K562 (cell line): Measurements from ENCODE around the gene KIAA2012. TPM values are rescaled to one million over a fixed set of nuclear protein-coding genes. Genes with fewer than 3 reads are reported as not detected.
A peak's percentile ranks its signal among the peaks of the same experiment; 100 is the strongest.

Experiments
- ARNT ChIP-seq, 2 experiments: fragments of 450-650 bp; IDR thresholded peaks; 2 replicates each; pipeline ENCODE4 v1.6.1; 2016; ENCODE audit warnings: mild to moderate bottlenecking in 1 of 2
- BRD9 ChIP-seq: fragments of 450-650 bp; IDR thresholded peaks from 2 replicates; pipeline ENCODE4 v1.6.1; 2018; ENCODE audit warnings: low read depth; ENCODE audit not compliant: partially characterized antibody
- DACH1 ChIP-seq: fragments of 450-650 bp; IDR thresholded peaks from 2 replicates; pipeline ENCODE4 v1.6.1; 2018; ENCODE audit not compliant: partially characterized antibody
- GMEB1 ChIP-seq: fragments of 250-450 bp; sonication (Bioruptor Pico); IDR thresholded peaks from 2 replicates; pipeline ENCODE4 v1.4.0; 2020; ENCODE audit warnings: mild to moderate bottlenecking
- IFI16 ChIP-seq: fragments of 250-450 bp; sonication (Bioruptor Pico); IDR thresholded peaks from 2 replicates; pipeline ENCODE4 v2.1.2; 2022; ENCODE audit warnings: mild to moderate bottlenecking, inconsistent platforms
- MAZ ChIP-seq, 2 experiments: fragments of 450-650 bp in 1 of 2; sonication (generic) in 1 of 2; formaldehyde crosslinking; IDR thresholded peaks in 1 of 2; conservative IDR thresholded peaks in 1 of 2; 2 replicates each; pipeline versions ENCODE4 v1.4.0 to v1.5.0; 2020; ENCODE audit warnings: mild to moderate bottlenecking in 1 of 2, missing genetic modification reagents in 1 of 2
- MXD1 ChIP-seq: fragments of 250-450 bp; sonication (Bioruptor Pico); IDR thresholded peaks from 2 replicates; pipeline ENCODE4 v1.8.0; 2021; ENCODE audit warnings: borderline replicate concordance, mild to moderate bottlenecking, moderate library complexity; ENCODE audit not compliant: poor library complexity, severe bottlenecking
- POLR2B ChIP-seq: fragments of 450-650 bp; IDR thresholded peaks from 2 replicates; pipeline ENCODE4 v1.6.1; 2018; ENCODE audit warnings: low read depth; ENCODE audit not compliant: partially characterized antibody
- PRMT5 ChIP-seq: sonication (generic); formaldehyde crosslinking; IDR thresholded peaks from 2 replicates; pipeline ENCODE4 v1.5.0; 2020; ENCODE audit warnings: missing genetic modification reagents
- PTBP1 ChIP-seq: fragments of 200-400 bp; formaldehyde crosslinking; IDR thresholded peaks from 2 replicates; pipeline ENCODE4 v1.6.1; 2017; ENCODE audit warnings: low read depth, low read length
- RCOR1 ChIP-seq, 2 experiments: IDR thresholded peaks; 2 replicates each; pipeline ENCODE4 v1.6.1; 2012; ENCODE audit warnings: low read depth in 2 of 2, low read length in 2 of 2, borderline replicate concordance in 1 of 2, improper control_type of control experiment in 1 of 2
- SMAD2 ChIP-seq: fragments of 150-350 bp; IDR thresholded peaks from 2 replicates; pipeline ENCODE4 v1.6.1; 2014; ENCODE audit warnings: low read depth, mild to moderate bottlenecking, low read length
- SRSF3 ChIP-seq: fragments of 200-400 bp; formaldehyde crosslinking; IDR thresholded peaks from 2 replicates; pipeline ENCODE4 v1.6.1; 2016; ENCODE audit warnings: mild to moderate bottlenecking, low read length, moderate library complexity; ENCODE audit not compliant: insufficient read depth
- TGIF2 ChIP-seq: sonication (generic); formaldehyde crosslinking; IDR thresholded peaks from 2 replicates; pipeline ENCODE4 v1.8.1; 2022; ENCODE audit warnings: mild to moderate bottlenecking, missing genetic modification reagents, moderate library complexity
- ZC3H8 ChIP-seq: fragments of 450-650 bp; IDR thresholded peaks from 2 replicates; pipeline ENCODE4 v1.6.1; 2017
- ZNF165 ChIP-seq: fragments of 250-450 bp; sonication (Bioruptor Pico); IDR thresholded peaks from 2 replicates; pipeline ENCODE4 v1.4.0; 2020; ENCODE audit warnings: borderline replicate concordance
- ZNF184 ChIP-seq: sonication (generic); formaldehyde crosslinking; IDR thresholded peaks from 2 replicates; pipeline ENCODE4 v1.5.0; 2020; ENCODE audit warnings: missing genetic modification reagents
- polyA plus RNA-seq, 8 experiments: library from polyadenylated mRNA; depleted of rRNA in 4 of 8; stranded (reverse) in 5 of 8; unstranded in 3 of 8; fragments of >200 nt; fragmentation: Nextera tagmentation in 2 of 8; fragmentation: Illumina TruSeq in 1 of 8; extraction: Ambion mirVana in 2 of 8; extraction: Trizol in 1 of 8; gene quantifications; 2 replicates each; pipeline versions ENCODE4 v1.2.1 to v1.2.3, GENCODE V29; 2011 to 2014; ENCODE audit warnings: inconsistent platforms in 1 of 8, missing spikeins in 1 of 8
- total RNA-seq, 7 experiments: library from RNA; depleted of rRNA in 6 of 7; stranded (reverse); fragments of >200 nt in 6 of 7; fragmentation: Illumina TruSeq in 2 of 7; extraction: Trizol in 2 of 7; gene quantifications; 2 replicates each; pipeline versions ENCODE4 v1.2.1 to v1.2.3, GENCODE V29; 2011 to 2021; ENCODE audit warnings: low replicate concordance in 1 of 7
- TF ChIP-seq, protein P1 (sequence below): fragments of 450-650 bp; formaldehyde crosslinking; IDR thresholded peaks from 2 replicates; pipeline ENCODE4 v1.4.0; 2020; ENCODE audit warnings: mild to moderate bottlenecking, moderate library complexity
- TF ChIP-seq, protein P2 (sequence below): fragments of 450-650 bp; conservative IDR thresholded peaks from 2 replicates; pipeline ENCODE4 v1.6.1; 2016; ENCODE audit warnings: missing genetic modification characterization, low read depth, mild to moderate bottlenecking, missing compliant biosample characterization, moderate library complexity
- TF ChIP-seq, protein P3 (sequence below): fragments of 250-450 bp; sonication (Bioruptor Pico); IDR thresholded peaks from 2 replicates; pipeline ENCODE4 v1.5.0; 2020; ENCODE audit warnings: mild to moderate bottlenecking

Gene KIAA2012
- total and polyA plus RNA-seq, 9 of the 15 experiments (the other 6 are each of a cell fraction or from before 2014, with no cell fraction given): not detected

DNA sequence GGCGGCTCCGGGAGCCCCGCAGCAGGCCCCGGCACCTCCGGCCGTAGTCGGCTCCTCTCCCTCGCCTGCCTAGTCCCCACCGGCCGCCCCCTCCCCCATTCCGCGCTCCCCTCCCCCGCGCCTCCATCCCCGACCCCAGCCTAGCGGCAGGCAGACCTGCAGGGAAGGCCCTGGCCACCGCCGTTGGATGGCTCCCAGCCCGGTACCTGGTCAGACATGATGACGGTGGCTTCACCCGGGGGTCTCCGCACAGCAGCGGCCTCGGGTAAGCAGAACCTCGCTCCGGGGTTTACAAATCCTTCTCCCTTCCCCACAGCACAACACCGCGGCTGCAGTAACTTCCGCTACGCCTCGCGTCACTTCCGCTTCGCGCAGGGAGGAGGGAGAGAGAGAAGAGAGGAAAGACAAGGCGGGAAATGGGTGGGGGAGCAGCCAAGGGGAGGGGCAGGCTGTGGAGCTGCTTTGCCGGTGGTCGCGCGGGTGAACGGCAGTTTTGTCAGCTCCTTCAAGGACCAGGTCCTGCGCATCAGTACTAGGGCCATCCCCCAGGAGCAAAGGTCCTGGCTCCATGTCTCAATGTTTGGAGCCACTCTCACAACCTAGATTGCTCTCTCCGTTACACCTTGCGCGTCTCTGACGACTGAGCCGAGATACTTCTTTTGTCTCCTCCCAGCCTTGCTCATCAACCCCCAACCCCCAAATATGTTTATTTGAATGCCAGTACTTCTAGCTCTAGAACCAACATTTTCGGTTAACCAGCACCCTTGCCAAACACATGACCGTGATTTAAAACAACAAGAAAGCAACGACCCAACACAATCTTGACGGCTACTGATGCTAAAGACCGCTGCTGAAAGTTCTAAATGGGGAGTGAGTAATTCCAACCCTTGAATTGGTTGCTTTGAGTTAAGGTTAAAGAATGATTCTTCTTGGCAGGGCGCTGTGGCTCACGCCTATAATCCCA, 165.5 kb downstream of the KIAA2012 start, which contains the start of gene SUMO1 (continued):
- TF ChIP-seq GMEB1 (CRISPR knock-in tag) (peak; percentile 26; the same call in 1 of the 2 replicates), SRSF3 (no peak), PRMT5 (CRISPR knock-in tag) (no peak), POLR2B (peak; percentile 48), SMAD2 (no peak), ARNT (IDR thresholded peaks at IDR 0.05) (no peak), ZNF165 (CRISPR knock-in tag) (no peak), PTBP1 (no peak), MXD1 (CRISPR knock-in tag) (no peak), ZNF184 (CRISPR knock-in tag) (no peak), BRD9 (no peak), DACH1 (no peak), RCOR1 (IDR thresholded peaks at IDR 0.05; ENCODE audit: borderline replicate concordance in 1 of 2, low read depth in 2 of 2, low read length in 2 of 2) (no peak), ZC3H8 (no peak), TGIF2 (CRISPR knock-in tag) (no peak), MAZ (CRISPR knock-in tag; conservative IDR thresholded peaks at IDR 0.05 in 1 of 2, IDR thresholded peaks at IDR 0.05 in 1 of 2) (peak; percentile 83 to 88), IFI16 (CRISPR knock-in tag) (no peak)
- TF ChIP-seq, protein P1, sequence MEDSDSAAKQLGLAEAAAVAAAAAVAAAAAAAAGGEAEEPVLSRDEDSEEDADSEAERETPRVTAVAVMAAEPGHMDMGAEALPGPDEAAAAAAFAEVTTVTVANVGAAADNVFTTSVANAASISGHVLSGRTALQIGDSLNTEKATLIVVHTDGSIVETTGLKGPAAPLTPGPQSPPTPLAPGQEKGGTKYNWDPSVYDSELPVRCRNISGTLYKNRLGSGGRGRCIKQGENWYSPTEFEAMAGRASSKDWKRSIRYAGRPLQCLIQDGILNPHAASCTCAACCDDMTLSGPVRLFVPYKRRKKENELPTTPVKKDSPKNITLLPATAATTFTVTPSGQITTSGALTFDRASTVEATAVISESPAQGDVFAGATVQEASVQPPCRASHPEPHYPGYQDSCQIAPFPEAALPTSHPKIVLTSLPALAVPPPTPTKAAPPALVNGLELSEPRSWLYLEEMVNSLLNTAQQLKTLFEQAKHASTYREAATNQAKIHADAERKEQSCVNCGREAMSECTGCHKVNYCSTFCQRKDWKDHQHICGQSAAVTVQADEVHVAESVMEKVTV (CRISPR knock-in tag): no peak
- TF ChIP-seq, protein P2, sequence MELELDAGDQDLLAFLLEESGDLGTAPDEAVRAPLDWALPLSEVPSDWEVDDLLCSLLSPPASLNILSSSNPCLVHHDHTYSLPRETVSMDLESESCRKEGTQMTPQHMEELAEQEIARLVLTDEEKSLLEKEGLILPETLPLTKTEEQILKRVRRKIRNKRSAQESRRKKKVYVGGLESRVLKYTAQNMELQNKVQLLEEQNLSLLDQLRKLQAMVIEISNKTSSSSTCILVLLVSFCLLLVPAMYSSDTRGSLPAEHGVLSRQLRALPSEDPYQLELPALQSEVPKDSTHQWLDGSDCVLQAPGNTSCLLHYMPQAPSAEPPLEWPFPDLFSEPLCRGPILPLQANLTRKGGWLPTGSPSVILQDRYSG (tag): no peak
- TF ChIP-seq, protein P3, sequence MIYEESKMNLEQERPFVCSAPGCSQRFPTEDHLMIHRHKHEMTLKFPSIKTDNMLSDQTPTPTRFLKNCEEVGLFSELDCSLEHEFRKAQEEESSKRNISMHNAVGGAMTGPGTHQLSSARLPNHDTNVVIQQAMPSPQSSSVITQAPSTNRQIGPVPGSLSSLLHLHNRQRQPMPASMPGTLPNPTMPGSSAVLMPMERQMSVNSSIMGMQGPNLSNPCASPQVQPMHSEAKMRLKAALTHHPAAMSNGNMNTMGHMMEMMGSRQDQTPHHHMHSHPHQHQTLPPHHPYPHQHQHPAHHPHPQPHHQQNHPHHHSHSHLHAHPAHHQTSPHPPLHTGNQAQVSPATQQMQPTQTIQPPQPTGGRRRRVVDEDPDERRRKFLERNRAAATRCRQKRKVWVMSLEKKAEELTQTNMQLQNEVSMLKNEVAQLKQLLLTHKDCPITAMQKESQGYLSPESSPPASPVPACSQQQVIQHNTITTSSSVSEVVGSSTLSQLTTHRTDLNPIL (CRISPR knock-in tag): no peak
